ENCODE data around the gene SPATA31C1. TPM values are rescaled to one million over a fixed set of nuclear protein-coding genes. Genes with fewer than 3 reads are reported as not detected.
"Not testable (repeated sequence)": the region's sequence is repeated elsewhere in the genome, so short reads cannot be mapped to it uniquely, and the experiment has no call there.

SPATA31C1 gene
- total RNA-seq: not detected

- ATAC-seq: not testable (repeated sequence)
These were observed at the start of gene SPATA31C1 for GRCh38 chr9:87917662-87918061. TSS of gene SPATA31C1 (plus strand) at chr9:87917962.

GRCh38 chr9:87868175-87868574 is 49.6 kb upstream of the SPATA31C1 start:
- ATAC-seq: no peak

- no peak for ATAC-seq
These were observed 49.1 kb upstream of the SPATA31C1 start for GRCh38 chr9:87868635-87869034.

GRCh38 chr9:87869082-87869481 is 48.7 kb upstream of the SPATA31C1 start:
- no peak for ATAC-seq

- no peak for ATAC-seq
These were observed 46.2 kb upstream of the SPATA31C1 start for GRCh38 chr9:87871425-87872078.

- no peak for ATAC-seq
These were observed 45.6 kb upstream of the SPATA31C1 start for GRCh38 chr9:87872079-87872624.

- ATAC-seq: peak; percentile 7
These were observed 44.0 kb upstream of the SPATA31C1 start for GRCh38 chr9:87873607-87874303.

- no peak for ATAC-seq
These were observed 43.5 kb upstream of the SPATA31C1 start for GRCh38 chr9:87874304-87874623.

GRCh38 chr9:87875060-87875459 is 42.7 kb upstream of the SPATA31C1 start:
- no peak for ATAC-seq

- no peak for ATAC-seq
These were observed 41.8 kb upstream of the SPATA31C1 start for GRCh38 chr9:87875831-87876545.

- no peak for ATAC-seq
These were observed 41.1 kb upstream of the SPATA31C1 start for GRCh38 chr9:87876708-87877107.

- ATAC-seq: no peak
These were observed 38.7 kb upstream of the SPATA31C1 start for GRCh38 chr9:87878989-87879511.

- no peak for ATAC-seq
These were observed 37.6 kb upstream of the SPATA31C1 start for GRCh38 chr9:87880116-87880515.

GRCh38 chr9:87880683-87881082 is 37.1 kb upstream of the SPATA31C1 start:
- no peak for ATAC-seq

GRCh38 chr9:87882627-87883026 is 35.1 kb upstream of the SPATA31C1 start, which contains the start of gene SPATA31E1:
TSS of gene SPATA31E1 (plus strand) at chr9:87882877. CDS start at chr9:87882892, 15 bp downstream.
- no peak for ATAC-seq

- no peak for ATAC-seq
These were observed 34.5 kb upstream of the SPATA31C1 start for GRCh38 chr9:87883274-87883673.

- ATAC-seq: no peak
These were observed 33.8 kb upstream of the SPATA31C1 start for GRCh38 chr9:87883990-87884389.

GRCh38 chr9:87884578-87885459 is 32.9 kb upstream of the SPATA31C1 start:
- no peak for ATAC-seq

- ATAC-seq: no peak
These were observed 32.1 kb upstream of the SPATA31C1 start for GRCh38 chr9:87885484-87886189.

GRCh38 chr9:87886210-87886932 is 31.4 kb upstream of the SPATA31C1 start:
- ATAC-seq: no peak

All from esophagus mucosa (tissue), 1 donor.